IMR-90 (cell line): Measurements from ENCODE around the gene IL22.

ENCODE experiments used
- BHLHE40 ChIP-seq: fragments of 150-350 bp; IDR thresholded peaks from 2 replicates; pipeline ENCODE4 v1.6.1; 2016; ENCODE audit warnings: mild to moderate bottlenecking, low read depth, low read length
- CEBPB ChIP-seq: IDR thresholded peaks from 2 replicates; pipeline ENCODE4 v1.6.1; 2012; ENCODE audit warnings: low read depth, low read length, improper control_type of control experiment
- CHD1 ChIP-seq: IDR thresholded peaks from 2 replicates; pipeline ENCODE4 v1.6.1; 2012; ENCODE audit warnings: low read depth, low read length, improper control_type of control experiment
- CTCF ChIP-seq: conservative IDR thresholded peaks from 2 replicates; pipeline ENCODE4 v1.5.1; 2012; ENCODE audit warnings: mild to moderate bottlenecking, low read depth, low read length, improper control_type of control experiment
- ELK1 ChIP-seq: fragments of 150-350 bp; IDR thresholded peaks from 2 replicates; pipeline ENCODE4 v1.6.1; 2016; ENCODE audit warnings: low read depth, mild to moderate bottlenecking, low read length, moderate library complexity, borderline replicate concordance
- FOS ChIP-seq: fragments of 150-350 bp; IDR thresholded peaks from 2 replicates; pipeline ENCODE4 v1.6.1; 2016; ENCODE audit warnings: low read depth, low read length
- MAZ ChIP-seq: IDR thresholded peaks from 2 replicates; pipeline ENCODE4 v1.6.1; 2012; ENCODE audit warnings: low read depth, mild to moderate bottlenecking, low read length, improper control_type of control experiment, moderate library complexity, borderline replicate concordance
- MXI1 ChIP-seq: IDR thresholded peaks from 2 replicates; pipeline ENCODE4 v1.6.1; 2012; ENCODE audit warnings: low read depth, mild to moderate bottlenecking, low read length, moderate library complexity, borderline replicate concordance
- POLR2A ChIP-seq: IDR thresholded peaks from 2 replicates; pipeline ENCODE4 v1.6.1; 2012; ENCODE audit warnings: mild to moderate bottlenecking, low read depth, low read length
- RAD21 ChIP-seq: IDR thresholded peaks from 2 replicates; pipeline ENCODE4 v1.6.1; 2012; ENCODE audit warnings: low read length, improper control_type of control experiment
- RCOR1 ChIP-seq: IDR thresholded peaks from 2 replicates; pipeline ENCODE4 v1.6.1; 2012; ENCODE audit warnings: mild to moderate bottlenecking, low read length, improper control_type of control experiment; ENCODE audit not compliant: insufficient replicate concordance
- RFX5 ChIP-seq: IDR thresholded peaks from 2 replicates; pipeline ENCODE4 v1.8.0; 2012; ENCODE audit warnings: low read depth, mild to moderate bottlenecking, low read length, moderate library complexity
- SMC3 ChIP-seq: fragments of 150-350 bp; IDR thresholded peaks from 2 replicates; pipeline ENCODE4 v1.6.1; 2016; ENCODE audit warnings: low read depth, mild to moderate bottlenecking, antibody characterized with exemption, low read length, moderate library complexity
- USF2 ChIP-seq: fragments of 150-350 bp; IDR thresholded peaks from 2 replicates; pipeline ENCODE4 v1.6.1; 2017; ENCODE audit warnings: mild to moderate bottlenecking, antibody characterized with exemption, low read length, low read depth

- TF ChIP-seq SMC3, result no peak
- TF ChIP-seq CTCF, result no peak
- TF ChIP-seq CEBPB, result no peak
- no peak for TF ChIP-seq POLR2A
- TF ChIP-seq RFX5, result no peak
- no peak for TF ChIP-seq MXI1
- no peak for TF ChIP-seq RAD21
- no peak for TF ChIP-seq CHD1
- no peak for TF ChIP-seq FOS
- TF ChIP-seq RCOR1, result no peak
- no peak for TF ChIP-seq MAZ
- no peak for TF ChIP-seq ELK1
- TF ChIP-seq USF2, result no peak
- TF ChIP-seq BHLHE40, result no peak
Observed at GRCh38 chr12:68237619-68238018, 15.8 kb downstream of the IL22 start.
